Measurements from ENCODE around the gene MBD2.

DNA sequence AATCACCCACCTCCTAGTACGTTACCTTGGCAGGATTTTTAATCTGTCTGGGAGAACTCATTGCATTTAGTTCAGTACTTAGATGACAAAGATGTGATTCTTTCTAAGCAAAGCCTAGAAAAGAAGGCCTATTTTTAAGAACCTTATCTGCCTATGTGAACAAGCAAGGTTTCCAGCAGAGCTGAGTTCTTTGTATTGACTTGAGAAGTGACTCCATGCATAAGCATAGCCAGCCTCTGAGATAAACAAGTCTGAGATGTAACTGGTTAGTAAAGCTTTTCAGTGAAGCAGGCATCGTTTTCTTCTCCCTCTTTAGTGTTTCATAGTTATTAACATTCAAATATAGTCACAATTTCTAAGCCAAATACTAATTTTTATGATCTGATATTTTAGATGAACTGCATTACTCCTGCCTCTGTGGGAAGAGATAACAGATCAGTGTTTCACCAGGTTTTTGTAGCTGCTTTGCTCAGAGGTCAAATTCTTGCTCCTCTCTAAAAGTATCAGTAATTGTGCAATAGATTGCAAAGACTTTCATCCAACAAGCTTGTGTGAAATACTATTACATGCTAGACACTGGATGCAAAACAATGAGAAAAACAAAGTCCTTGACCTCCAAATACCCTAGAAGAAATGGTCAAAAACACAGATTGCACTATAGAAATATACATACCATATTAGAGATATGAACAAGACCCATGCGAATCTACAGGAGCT lies 107.8 kb downstream of the MBD2 start:
- no peak for TF ChIP-seq EZH2 (IDR thresholded peaks at IDR 0.05; ENCODE audit: low read length, missing control alignments)
- TF ChIP-seq, protein P1, sequence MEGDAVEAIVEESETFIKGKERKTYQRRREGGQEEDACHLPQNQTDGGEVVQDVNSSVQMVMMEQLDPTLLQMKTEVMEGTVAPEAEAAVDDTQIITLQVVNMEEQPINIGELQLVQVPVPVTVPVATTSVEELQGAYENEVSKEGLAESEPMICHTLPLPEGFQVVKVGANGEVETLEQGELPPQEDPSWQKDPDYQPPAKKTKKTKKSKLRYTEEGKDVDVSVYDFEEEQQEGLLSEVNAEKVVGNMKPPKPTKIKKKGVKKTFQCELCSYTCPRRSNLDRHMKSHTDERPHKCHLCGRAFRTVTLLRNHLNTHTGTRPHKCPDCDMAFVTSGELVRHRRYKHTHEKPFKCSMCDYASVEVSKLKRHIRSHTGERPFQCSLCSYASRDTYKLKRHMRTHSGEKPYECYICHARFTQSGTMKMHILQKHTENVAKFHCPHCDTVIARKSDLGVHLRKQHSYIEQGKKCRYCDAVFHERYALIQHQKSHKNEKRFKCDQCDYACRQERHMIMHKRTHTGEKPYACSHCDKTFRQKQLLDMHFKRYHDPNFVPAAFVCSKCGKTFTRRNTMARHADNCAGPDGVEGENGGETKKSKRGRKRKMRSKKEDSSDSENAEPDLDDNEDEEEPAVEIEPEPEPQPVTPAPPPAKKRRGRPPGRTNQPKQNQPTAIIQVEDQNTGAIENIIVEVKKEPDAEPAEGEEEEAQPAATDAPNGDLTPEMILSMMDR (conservative IDR thresholded peaks at IDR 0.05 in 1 of 2, IDR thresholded peaks at IDR 0.05 in 1 of 2; ENCODE audit: low read depth in 1 of 2, low read length in 2 of 2) = no peak

Data from fibroblast of lung (primary cell).